Islet of Langerhans (tissue), 1 donor: ENCODE results near the gene DROSHA.

Experiments used
- FAIRE-seq: peaks from one replicate; lab custom pipeline; 2011; peaks lifted over from hg19 to GRCh38; lab: Jason Lieb, UNC

Gene DROSHA

DNA sequence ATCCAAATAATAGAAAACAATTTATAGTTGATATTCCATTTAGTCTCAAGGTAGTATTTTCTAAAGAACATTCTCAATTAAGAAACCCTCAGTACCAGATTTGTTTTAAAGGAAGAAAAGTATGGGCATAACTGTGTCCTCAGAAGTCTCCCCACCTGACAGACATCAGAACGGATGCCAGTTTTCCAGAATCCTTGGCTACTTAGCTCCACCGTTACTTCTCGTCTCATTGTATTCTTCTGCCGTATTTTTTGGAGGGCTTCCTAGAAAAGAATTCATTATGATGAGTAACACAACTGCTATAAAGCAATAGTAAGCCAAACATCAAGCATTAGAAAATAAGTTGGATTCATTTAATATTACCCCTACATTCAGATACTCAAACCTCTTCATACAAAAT lies 67.8 kb downstream of the DROSHA start:
- no peak for FAIRE-seq

DNA sequence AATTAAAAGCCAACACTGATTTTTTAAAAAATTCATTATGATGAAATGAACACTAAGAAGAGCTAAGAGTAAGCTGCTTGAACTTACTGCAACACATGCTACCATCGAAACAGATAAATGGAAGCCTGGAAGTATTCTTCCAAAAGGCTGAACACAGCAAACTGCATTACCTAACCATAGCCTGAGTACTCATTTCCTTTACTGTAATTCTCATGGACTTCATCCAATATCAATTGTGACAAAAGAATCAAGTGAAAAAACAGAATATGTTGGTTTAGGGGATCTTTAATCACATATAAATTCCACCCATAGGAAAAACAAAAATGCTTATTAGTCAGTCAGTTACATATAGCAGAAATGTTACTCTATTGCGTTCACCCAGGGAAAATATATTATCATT lies 68.5 kb downstream of the DROSHA start:
- no peak for FAIRE-seq

DNA sequence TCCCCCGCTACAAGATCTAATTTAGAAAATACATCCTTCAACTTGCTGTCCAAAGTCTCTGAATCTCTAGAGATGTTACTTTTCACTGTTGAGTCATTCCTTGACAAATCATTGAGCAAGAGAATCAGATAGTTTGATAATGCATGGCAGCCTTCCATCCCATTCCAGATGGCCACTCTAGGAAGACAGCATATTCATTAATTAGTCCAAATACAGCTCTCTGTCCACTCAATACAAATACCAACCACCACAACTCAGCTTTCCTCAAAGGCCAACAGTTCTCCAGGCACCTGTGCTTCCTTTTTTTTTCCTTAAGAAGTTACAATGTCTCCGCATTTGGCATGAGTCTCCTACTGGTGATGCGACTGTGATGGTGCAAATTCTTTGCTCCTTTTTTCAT lies 72.3 kb downstream of the DROSHA start:
- FAIRE-seq: no peak

DNA sequence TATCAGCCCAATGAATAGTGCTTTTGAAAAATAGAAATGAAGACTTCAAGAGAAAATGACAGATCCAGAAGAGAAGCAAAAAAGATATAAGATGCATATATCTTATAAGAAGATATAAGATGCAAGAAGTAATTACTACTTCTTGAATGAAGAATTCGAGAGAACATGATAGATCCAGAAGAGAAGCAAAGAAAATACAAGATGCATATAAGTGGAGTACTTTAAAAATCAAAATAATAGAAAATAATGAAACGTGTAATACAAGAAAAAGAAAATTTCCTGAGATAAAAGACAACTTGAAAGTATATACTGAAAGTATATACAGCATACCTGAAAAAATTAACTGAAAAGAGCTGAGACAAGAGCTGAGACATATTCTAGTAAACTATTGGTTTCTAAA lies 76.7 kb downstream of the DROSHA start:
- FAIRE-seq: peak; percentile 43

GRCh38 chr5:31453522-31453921 lies 78.4 kb downstream of the DROSHA start:
- no peak for FAIRE-seq

- no peak for FAIRE-seq
Observed at GRCh38 chr5:31452314-31452713, 79.6 kb downstream of the DROSHA start.

DNA sequence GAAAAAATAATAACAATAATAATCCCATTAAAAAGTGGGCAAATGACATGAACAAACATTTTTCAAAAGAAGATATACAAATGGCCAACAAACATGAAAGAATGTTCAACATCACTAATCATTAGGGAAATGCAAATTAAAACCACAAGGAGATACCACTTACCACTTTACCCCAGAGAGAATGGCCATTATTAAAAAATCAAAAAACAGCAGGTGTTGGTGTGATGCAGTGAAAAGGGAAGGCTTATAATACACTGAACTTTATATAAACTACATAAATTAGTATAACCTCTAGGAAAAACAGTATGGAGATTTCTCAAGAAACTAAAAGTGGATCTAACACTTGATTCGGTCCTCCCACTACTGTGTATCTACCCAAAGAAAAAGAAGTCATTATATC lies 81.9 kb downstream of the DROSHA start:
- no peak for FAIRE-seq

DNA sequence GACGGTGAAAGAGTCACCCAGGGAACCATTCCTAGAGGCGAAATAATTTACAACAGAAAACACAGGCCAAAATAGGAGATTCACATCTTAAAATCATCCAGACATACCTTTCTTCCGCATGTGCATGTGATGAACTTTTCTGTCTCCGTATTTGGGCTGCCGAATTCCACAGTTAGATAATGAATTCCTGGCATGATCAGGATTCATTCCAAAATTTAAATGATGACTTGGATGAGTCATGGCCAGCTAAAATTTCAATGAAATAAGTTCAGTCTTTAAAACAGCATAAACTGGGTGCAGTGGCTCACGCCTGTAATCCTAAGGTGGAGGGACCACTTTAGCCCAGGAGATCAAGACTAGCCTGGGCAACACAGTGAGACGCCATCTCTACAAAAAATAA lies 82.7 kb downstream of the DROSHA start:
- no peak for FAIRE-seq

DNA sequence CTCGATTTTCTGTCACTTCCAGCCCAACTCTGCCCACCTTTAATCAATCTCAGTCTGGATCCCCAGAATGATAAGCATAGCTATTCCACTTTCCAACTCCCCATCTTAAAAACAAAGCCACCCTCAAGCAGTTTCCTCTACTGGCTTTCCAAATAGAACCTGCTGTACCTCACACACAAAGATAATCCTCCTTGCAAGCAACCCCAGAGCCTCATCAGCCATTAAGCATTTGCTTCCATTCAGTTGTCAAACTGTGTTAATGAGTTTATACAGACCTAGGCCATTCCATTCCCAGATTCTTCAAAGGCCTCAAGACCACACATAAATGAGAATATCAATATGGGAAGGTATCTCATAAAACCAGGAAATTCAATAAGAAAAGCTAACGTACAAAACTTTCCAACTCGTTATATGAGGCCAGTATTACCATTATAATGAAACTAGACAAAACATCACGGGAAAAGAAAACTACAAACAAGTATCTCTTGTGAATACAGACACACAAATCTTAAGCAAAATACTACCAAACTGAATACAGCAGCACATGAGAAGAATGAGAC lies 86.8 kb downstream of the DROSHA start:
- no peak for FAIRE-seq

DNA sequence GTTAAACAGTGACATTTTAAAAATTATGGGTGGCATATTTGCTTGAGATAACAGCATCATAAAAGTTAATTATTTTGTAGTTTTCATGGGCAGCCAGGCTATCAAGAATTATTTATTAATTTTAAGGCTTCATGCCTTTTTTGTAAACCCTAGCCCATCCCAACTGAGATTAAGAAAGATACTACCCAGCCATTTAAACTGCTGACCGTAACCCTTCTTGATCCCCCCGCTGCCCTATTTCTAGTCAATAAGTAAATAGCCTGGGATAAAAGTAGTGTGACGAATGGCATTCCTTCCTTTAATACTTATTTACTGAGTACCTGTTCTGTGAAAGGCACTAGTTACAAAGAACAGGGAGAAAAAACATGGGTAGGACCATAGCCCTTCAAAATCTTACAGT lies 88.3 kb downstream of the DROSHA start:
- FAIRE-seq: no peak

- FAIRE-seq: no peak
Observed at GRCh38 chr5:31442058-31442745, 89.7 kb downstream of the DROSHA start.

DNA sequence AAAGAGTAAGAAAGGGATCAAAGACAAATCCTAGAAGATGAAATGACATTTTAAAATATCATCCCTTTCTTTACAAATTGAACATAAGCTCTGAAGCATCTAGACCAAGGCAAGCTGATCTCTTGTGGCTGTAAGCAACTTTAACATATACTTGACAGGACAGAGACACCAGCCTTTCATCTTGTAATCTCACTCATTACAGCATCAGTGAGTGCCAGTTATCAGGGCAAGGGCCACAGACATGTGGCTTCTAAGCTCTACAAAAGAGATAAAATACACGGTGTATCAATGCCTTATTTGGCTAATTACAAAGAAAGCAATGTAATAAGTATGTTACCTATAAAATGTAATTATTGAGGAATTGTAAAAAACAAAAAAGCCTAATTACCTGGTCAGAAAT lies 95.0 kb downstream of the DROSHA start:
- no peak for FAIRE-seq

GRCh38 chr5:31435730-31436129 lies 96.2 kb downstream of the DROSHA start:
- no peak for FAIRE-seq

DNA sequence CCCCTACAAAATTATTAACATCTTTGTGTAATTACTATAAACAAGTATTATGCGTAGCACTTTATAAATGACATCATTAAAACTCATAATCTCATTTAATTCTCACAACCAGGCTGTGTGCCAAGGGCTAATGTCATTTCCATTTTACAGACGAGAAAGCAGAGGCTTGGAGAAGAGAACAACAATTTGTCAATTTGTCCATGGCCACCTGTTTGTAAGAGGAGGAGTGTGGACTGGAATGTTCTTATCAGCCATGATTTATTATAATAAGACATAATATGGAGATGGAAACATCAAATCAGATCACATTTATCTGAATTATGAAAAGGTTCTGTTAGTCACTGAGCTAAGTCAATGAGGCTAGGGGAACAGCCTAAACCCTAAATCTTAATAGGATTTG lies 97.0 kb downstream of the DROSHA start:
- peak; percentile 24 for FAIRE-seq

DNA sequence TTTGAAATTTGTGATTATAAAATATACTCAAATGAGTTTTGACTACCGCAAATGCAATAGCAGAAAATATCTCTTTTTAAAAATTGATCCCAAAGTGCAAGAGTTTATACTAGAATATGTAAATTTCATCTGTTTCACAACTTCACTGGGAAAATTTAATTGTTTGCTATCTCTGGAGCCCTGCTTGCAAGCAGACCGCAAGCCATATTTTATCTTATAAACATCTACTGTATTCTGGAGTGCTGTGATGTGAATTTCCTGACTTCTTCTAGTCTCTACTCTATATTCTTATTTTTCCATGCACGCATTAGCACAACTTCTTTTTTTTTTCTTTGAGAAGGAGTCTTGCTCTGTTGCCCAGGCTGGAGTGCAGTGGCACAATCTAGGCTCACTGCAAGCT lies 98.7 kb downstream of the DROSHA start:
- no peak for FAIRE-seq

- FAIRE-seq: no peak
Observed at GRCh38 chr5:31427724-31428309, 104.1 kb downstream of the DROSHA start.

- FAIRE-seq: peak; percentile 79
Observed at GRCh38 chr5:31427013-31427723, 104.7 kb downstream of the DROSHA start.

- no peak for FAIRE-seq
Observed at GRCh38 chr5:31421806-31422586, 109.9 kb downstream of the DROSHA start.

DNA sequence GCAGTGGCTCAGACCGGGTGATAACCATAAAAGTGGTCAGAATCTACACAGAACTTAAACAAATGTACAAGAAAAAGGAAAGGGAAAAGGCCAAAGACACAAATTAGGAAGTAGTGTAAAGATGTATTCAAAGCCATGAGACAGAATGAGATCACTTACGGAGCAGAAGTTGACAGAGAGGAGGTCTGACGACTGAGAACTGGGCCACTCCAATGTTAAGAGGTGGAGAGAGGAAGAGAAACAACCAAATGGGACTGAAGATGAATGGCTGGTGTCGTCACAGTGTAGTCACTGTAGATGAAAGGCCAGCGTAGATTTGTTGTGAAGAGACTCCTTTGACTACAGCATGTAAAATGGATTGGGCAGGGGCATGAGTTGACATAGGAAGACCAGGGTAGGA lies 114.4 kb downstream of the DROSHA start:
- FAIRE-seq: no peak

DNA sequence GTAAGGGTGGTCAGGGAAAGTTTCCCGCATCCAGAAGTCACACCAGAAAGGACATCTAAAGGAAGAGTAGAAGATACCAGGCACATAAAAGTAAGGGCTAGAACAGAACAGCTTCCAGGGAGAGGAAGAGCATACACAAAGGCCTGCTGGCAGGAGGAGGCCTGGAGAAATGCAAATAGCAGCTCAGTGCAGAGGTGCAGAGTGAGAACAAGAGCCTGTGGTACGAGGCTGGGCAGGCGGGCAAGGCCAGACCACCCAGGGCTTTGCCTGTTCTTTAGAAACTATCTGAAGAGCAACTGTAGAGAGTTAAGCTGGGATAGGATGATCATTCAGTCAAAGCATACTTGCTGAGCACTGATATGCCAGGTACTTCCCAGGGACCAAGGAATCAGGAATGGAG lies 115.3 kb downstream of the DROSHA start:
- no peak for FAIRE-seq

- no peak for FAIRE-seq
Observed at GRCh38 chr5:31415960-31416359, 115.9 kb downstream of the DROSHA start.
